Colon (tissue), 2 donors: ENCODE measurements around the gene INTS11.

ENCODE experiments used
- FAIRE-seq: peaks from 2 replicates; lab custom pipeline; 2012; peaks lifted over from hg19 to GRCh38; lab: Jason Lieb, UNC
- donor health status: control.
- donor health status: control.

Gene INTS11

GRCh38 chr1:1262758-1263157, 61.7 kb downstream of the INTS11 start:
- no peak for FAIRE-seq

GRCh38 chr1:1262071-1262470, 62.4 kb downstream of the INTS11 start:
- no peak for FAIRE-seq
